Upper lobe of left lung (tissue), 6 donors: ENCODE data around the gene TMEM132C. TPM values are rescaled to one million over a fixed set of nuclear protein-coding genes. Genes with fewer than 3 reads are reported as not detected.

Source experiments
- ATAC-seq, 2 donors: fragments of 200-7000 bp; cut with Tn5 transposase; one replicate each; pipeline ENCODE4 v1.9.1; 2022; ENCODE audit warnings: mild to moderate bottlenecking in 2 of 2, moderate library complexity in 2 of 2; ENCODE audit not compliant: low FRiP score in 2 of 2
- DNase-seq, 2 donors: peaks; one replicate each; pipeline ENCODE4 v3.0.0-alpha.2; 2019 to 2020
- H3K27ac ChIP-seq, 4 donors: fragments of 200-600 bp; sonication (generic); one replicate each; pipeline ENCODE4 v1.5.1; 2016 to 2019
- H3K27me3 ChIP-seq, 4 donors: fragments of 200-600 bp; sonication (generic); one replicate each; pipeline ENCODE4 v1.5.1; 2017 to 2019
- H3K36me3 ChIP-seq, 4 donors: fragments of 200-600 bp; sonication (generic); one replicate each; pipeline ENCODE4 v1.5.1; 2016 to 2019
- H3K4me1 ChIP-seq, 4 donors: fragments of 200-600 bp; sonication (generic); one replicate each; pipeline ENCODE4 v1.5.1; 2018 to 2019
- H3K4me3 ChIP-seq, 4 donors: fragments of 200-600 bp; sonication (generic); one replicate each; pipeline ENCODE4 v1.5.1; 2017 to 2019; ENCODE audit warnings: mild to moderate bottlenecking in 2 of 4, moderate library complexity in 1 of 4
- H3K9me3 ChIP-seq, 4 donors: fragments of 200-600 bp; sonication (generic); one replicate each; pipeline ENCODE4 v1.5.1; 2018 to 2019
- EP300 ChIP-seq, 4 donors: sonication (generic); formaldehyde crosslinking; IDR thresholded peaks; one replicate each; pipeline ENCODE4 v1.5.1; 2017; ENCODE audit warnings: antibody characterized with exemption in 4 of 4, control low read depth in 2 of 4
- POLR2A ChIP-seq, 4 donors: fragments of 450-650 bp; IDR thresholded peaks; one replicate each; pipeline ENCODE4 v1.5.1; 2016 to 2017; ENCODE audit warnings: antibody characterized with exemption in 4 of 4, mild to moderate bottlenecking in 2 of 4
- POLR2AphosphoS5 ChIP-seq, 2 donors: sonication (generic); formaldehyde crosslinking; IDR thresholded peaks; one replicate each; pipeline ENCODE4 v1.5.1; 2017; ENCODE audit warnings: antibody characterized with exemption in 2 of 2
- WGBS, 2 donors: methylation state at CpG; one replicate each; pipeline ENCODE4 v1.1.5; 2017 to 2018; 5-methylcytosine and 5-hydroxymethylcytosine counted together
- total RNA-seq, 6 donors: library from RNA; depleted of rRNA in 4 of 6; stranded (reverse); fragments of >200 nt in 4 of 6; gene quantifications; one replicate each; pipeline versions ENCODE4 v1.1.0 to v1.2.1, GENCODE V29; 2016 to 2021
- TF ChIP-seq, protein P1 (sequence below), 6 experiments: fragments of 450-650 bp in 4 of 6; fragments of 200-600 bp in 2 of 6; sonication (generic) in 2 of 6; IDR thresholded peaks; one replicate each; pipeline ENCODE4 v1.5.1; 2016 to 2019; ENCODE audit warnings: antibody characterized with exemption in 6 of 6
- donor health status: DM: no; HTN: no; CAD: no; lungs with moderate emphysema.
- donor health status: DM: no; HTN: yes; CAD: no; lungs with severe emphysema.

Gene TMEM132C
- total RNA-seq, 6 donors from 2014 or later, result under 0.01 to 2.2 (median 1.1) TPM

DNA sequence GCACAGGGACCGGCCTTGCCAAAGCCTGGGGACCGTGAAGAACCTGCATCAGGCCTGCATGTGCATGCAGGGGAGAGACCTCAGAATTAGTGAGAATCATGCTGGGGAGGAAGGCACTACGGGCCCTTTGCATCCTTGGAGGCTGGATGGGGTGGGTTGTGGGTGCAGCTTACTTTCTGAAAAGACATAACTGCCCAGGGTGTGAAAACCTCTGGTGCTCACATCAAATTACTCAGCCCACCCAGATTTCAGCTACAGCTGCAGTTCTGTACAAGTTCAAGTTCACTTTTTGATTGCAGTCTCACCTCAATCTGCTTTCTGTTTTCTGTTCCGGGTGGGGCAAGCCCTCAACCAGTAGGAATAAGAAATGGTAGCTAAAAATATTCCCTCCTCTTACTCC lies 426.1 kb downstream of the TMEM132C start:
- TF ChIP-seq POLR2A (IDR thresholded peaks at IDR 0.05) (no peak), POLR2AphosphoS5 (IDR thresholded peaks at IDR 0.05) (no peak), EP300 (IDR thresholded peaks at IDR 0.05) (no peak)
- TF ChIP-seq, protein P1, sequence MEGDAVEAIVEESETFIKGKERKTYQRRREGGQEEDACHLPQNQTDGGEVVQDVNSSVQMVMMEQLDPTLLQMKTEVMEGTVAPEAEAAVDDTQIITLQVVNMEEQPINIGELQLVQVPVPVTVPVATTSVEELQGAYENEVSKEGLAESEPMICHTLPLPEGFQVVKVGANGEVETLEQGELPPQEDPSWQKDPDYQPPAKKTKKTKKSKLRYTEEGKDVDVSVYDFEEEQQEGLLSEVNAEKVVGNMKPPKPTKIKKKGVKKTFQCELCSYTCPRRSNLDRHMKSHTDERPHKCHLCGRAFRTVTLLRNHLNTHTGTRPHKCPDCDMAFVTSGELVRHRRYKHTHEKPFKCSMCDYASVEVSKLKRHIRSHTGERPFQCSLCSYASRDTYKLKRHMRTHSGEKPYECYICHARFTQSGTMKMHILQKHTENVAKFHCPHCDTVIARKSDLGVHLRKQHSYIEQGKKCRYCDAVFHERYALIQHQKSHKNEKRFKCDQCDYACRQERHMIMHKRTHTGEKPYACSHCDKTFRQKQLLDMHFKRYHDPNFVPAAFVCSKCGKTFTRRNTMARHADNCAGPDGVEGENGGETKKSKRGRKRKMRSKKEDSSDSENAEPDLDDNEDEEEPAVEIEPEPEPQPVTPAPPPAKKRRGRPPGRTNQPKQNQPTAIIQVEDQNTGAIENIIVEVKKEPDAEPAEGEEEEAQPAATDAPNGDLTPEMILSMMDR (IDR thresholded peaks at IDR 0.05), result no peak
- Histone ChIP-seq H3K4me1 (no peaks in the 10 kb centered on the region), H3K27me3 (no peaks in the 10 kb centered on the region), H3K27ac (no peak overlapping the region), H3K36me3 (no peaks in the 10 kb centered on the region), H3K4me3 (no peak overlapping the region), H3K9me3 (no peaks in the 10 kb centered on the region)
- no peak for ATAC-seq
- no peak for DNase-seq
- WGBS, 2 donors, result 63 to 86% methylated on average over 4 of the region's 4 CpGs

DNA sequence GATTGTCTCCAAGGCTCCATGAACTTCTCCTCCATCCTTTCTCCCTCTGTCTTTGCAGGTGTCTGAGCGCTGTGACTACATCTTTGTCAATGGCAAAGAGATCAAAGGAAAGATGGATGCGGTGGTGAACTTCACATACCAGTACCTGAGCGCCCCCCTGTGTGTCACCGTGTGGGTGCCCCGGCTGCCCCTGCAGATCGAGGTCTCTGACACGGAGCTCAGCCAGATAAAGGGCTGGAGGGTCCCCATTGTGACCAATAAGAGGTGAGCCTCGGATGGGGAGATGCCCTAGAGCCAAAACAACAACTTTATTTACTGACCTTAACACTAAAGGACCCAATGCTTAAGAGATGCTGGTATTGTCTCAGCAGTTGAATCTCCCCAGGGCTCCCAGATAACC lies 426.8 kb downstream of the TMEM132C start:
- Histone ChIP-seq H3K9me3 (no peaks in the 10 kb centered on the region), H3K27ac (no peak overlapping the region), H3K4me1 (no peaks in the 10 kb centered on the region), H3K36me3 (no peaks in the 10 kb centered on the region), H3K4me3 (no peak overlapping the region), H3K27me3 (no peaks in the 10 kb centered on the region)
- no peak for DNase-seq
- WGBS, 2 donors, result 76 to 83% methylated on average over 8 of the region's 8 CpGs
- TF ChIP-seq, protein P1 (IDR thresholded peaks at IDR 0.05), result no peak
- no peak for TF ChIP-seq EP300 (IDR thresholded peaks at IDR 0.05)
- TF ChIP-seq POLR2AphosphoS5 (IDR thresholded peaks at IDR 0.05), result no peak
- TF ChIP-seq POLR2A (IDR thresholded peaks at IDR 0.05), result no peak
- ATAC-seq, result no peak

DNA sequence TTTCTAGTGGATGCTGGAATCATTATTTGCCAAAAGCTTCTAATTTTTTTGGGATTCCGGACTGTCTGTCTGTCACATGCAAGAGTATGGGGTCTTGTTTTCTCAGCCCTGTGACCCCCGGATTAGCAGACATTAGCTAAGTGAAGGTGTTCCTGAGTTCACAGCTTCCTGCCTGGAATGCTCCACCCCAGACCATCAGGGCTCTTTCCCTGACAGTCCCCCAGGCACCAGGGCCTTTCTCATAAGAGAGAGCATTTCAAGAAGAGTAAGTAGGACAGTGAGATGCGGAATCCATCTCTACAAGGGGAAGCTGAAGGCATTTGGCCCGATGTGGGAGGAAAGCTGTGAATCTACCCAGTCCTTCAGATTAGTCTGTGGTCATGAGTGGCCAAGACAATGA lies 427.5 kb downstream of the TMEM132C start:
- Histone ChIP-seq H3K4me1 (no peaks in the 10 kb centered on the region), H3K27me3 (no peaks in the 10 kb centered on the region), H3K27ac (no peak overlapping the region), H3K9me3 (no peaks in the 10 kb centered on the region), H3K4me3 (no peak overlapping the region), H3K36me3 (no peaks in the 10 kb centered on the region)
- no peak for TF ChIP-seq EP300 (IDR thresholded peaks at IDR 0.05)
- TF ChIP-seq POLR2AphosphoS5 (IDR thresholded peaks at IDR 0.05), result no peak
- no peak for TF ChIP-seq POLR2A (IDR thresholded peaks at IDR 0.05)
- TF ChIP-seq, protein P1 (IDR thresholded peaks at IDR 0.05), result no peak
- 72 to 73% methylated on average over 4 of the region's 4 CpGs for WGBS, 2 donors
- DNase-seq, result no peak
- ATAC-seq, result no peak

DNA sequence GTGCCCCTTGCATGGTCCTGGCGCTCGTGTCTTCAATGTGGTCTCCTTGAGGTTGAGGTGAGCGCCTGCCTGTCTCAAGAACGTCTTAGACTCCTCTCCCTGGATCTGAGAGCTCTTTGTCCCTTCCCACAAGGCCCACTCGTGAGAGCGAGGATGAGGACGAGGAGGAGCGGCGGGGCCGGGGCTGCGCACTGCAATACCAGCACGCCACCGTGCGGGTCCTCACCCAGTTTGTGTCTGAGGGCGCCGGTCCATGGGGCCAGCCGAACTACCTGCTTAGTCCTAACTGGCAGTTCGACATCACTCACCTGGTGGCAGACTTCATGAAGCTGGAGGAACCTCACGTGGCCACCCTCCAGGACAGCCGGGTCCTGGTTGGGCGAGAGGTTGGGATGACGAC lies 428.7 kb downstream of the TMEM132C start:
- Histone ChIP-seq H3K27me3 (no peaks in the 10 kb centered on the region), H3K4me3 (no peak overlapping the region), H3K27ac (no peak overlapping the region), H3K36me3 (no peaks in the 10 kb centered on the region), H3K4me1 (no peaks in the 10 kb centered on the region), H3K9me3 (no peaks in the 10 kb centered on the region)
- 83 to 95% methylated on average over 12 to 22 of the region's 22 CpGs for WGBS, 2 donors
- DNase-seq, result peak in 1 of 2 donors; percentile 77
- TF ChIP-seq EP300 (IDR thresholded peaks at IDR 0.05) (no peak), POLR2AphosphoS5 (IDR thresholded peaks at IDR 0.05) (no peak), POLR2A (IDR thresholded peaks at IDR 0.05) (no peak)
- TF ChIP-seq, protein P1 (IDR thresholded peaks at IDR 0.05), result no peak
- ATAC-seq, result no peak

DNA sequence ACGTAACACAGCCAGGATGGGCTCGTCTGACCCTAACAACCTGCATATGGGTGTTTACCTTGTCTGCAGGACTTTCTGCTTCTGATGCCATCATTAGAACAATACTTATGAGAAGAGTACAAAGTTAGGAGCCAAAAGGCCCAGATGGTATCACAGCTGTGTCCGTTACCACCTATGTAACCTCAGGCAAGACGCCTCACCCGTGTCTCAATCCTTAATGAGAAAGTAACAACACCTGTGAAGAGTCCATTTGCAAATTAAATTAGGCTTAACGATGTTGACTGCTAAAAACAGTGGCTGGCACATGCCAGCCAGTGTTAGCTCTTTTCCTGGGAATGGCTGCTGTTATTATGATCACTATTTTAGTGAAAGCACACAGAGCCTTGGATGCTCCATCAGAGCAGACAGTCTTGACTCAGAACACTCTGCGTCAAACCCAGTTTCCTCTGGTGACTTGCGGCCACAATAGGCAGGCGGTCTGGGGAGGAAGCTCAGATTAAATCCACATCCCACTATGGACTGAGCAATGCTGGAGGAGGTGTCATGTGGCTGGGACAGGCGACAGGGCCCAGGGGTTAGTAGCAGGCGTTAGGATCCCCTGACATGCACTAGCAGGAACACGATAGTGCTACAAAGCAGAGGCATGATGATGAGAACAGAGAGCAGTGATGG lies 431.5 kb downstream of the TMEM132C start:
- ATAC-seq, result no peak
- TF ChIP-seq, protein P1 (IDR thresholded peaks at IDR 0.05), result no peak
- no peak for TF ChIP-seq EP300 (IDR thresholded peaks at IDR 0.05)
- TF ChIP-seq POLR2AphosphoS5 (IDR thresholded peaks at IDR 0.05), result no peak
- no peak for TF ChIP-seq POLR2A (IDR thresholded peaks at IDR 0.05)
- H3K9me3 ChIP-seq, result no peaks in the 10 kb centered on the region
- no peak overlapping the region for H3K27ac ChIP-seq
- H3K27me3 ChIP-seq, result no peaks in the 10 kb centered on the region
- H3K4me1 ChIP-seq, result no peaks in the 10 kb centered on the region
- H3K4me3 ChIP-seq, result no peak overlapping the region
- no peak for DNase-seq
- no peaks in the 10 kb centered on the region for H3K36me3 ChIP-seq
- WGBS, 2 donors, result 73 to 74% methylated on average over 12 of the region's 12 CpGs
